ENCODE results near the gene EDARADD.

DNA sequence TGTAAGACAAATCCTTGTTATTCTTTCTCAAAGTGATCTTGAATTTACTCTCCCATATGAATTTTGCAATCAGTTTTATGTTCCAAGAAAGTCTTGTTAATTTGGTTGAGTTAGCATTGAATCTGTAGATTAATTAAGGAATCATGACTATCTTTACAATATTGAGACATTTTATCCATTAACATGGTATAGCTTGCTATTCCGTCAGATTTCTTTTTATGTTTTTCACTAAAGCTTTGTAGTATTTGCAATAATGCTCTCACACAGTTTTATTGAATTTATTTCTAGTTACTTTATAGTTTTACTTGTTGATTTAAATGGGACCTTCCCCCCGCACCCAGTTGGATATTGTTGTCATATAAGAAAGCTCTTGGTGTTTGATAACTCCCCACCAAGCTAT lies 5.8 kb upstream of the EDARADD start:
- no peak for TF ChIP-seq SUZ12 (IDR thresholded peaks at IDR 0.05; ENCODE audit: extremely low read depth, insufficient read depth, insufficient read length)
- TF ChIP-seq ZNF274 (IDR thresholded peaks at IDR 0.05; ENCODE audit: low read depth, low read length), result no peak
- TF ChIP-seq YY1 (IDR thresholded peaks at IDR 0.05; ENCODE audit: insufficient read depth, insufficient read length), result no peak

All from NT2/D1 (cell line).